Muscle layer of colon (tissue), 2 donors: Measurements from ENCODE around the gene S1PR3.

Source experiments
- H3K27ac ChIP-seq: one replicate; pipeline ENCODE4 v1.7.0; 2013; ENCODE audit warnings: low read depth, mild to moderate bottlenecking, low read length, moderate library complexity
- H3K27me3 ChIP-seq, 2 donors: one replicate each; pipeline ENCODE4 v1.7.0; 2013; ENCODE audit warnings: low read length in 2 of 2, mild to moderate bottlenecking in 2 of 2; ENCODE audit not compliant: insufficient read depth in 2 of 2, control insufficient read depth in 1 of 2
- H3K36me3 ChIP-seq: one replicate; pipeline ENCODE4 v1.7.0; 2013; ENCODE audit warnings: mild to moderate bottlenecking, low read length; ENCODE audit not compliant: insufficient read depth
- H3K4me1 ChIP-seq: one replicate; pipeline ENCODE4 v1.7.0; 2013; ENCODE audit warnings: mild to moderate bottlenecking, low read length; ENCODE audit not compliant: insufficient read depth
- H3K4me3 ChIP-seq, 2 donors: one replicate each; pipeline ENCODE4 v1.7.0; 2013; ENCODE audit warnings: low read length in 2 of 2, low read depth in 1 of 2, mild to moderate bottlenecking in 1 of 2, moderate library complexity in 1 of 2
- H3K9ac ChIP-seq: one replicate; pipeline ENCODE4 v1.7.0; 2013; ENCODE audit warnings: low read length
- H3K9me3 ChIP-seq: one replicate; pipeline ENCODE4 v1.7.0; 2013; ENCODE audit warnings: mild to moderate bottlenecking, low read length
- donor health status: abdominal sarcoma.
- donor health status: Adenocarcinoma of cecum.

Gene S1PR3

GRCh38 chr9:88983865-88984542 lies 7.3 kb upstream of the S1PR3 start:
- Histone ChIP-seq H3K27me3 (no peaks in the 10 kb centered on the region), H3K9me3 (no peaks in the 10 kb centered on the region), H3K27ac (no peak overlapping the region), H3K36me3 (no peaks in the 10 kb centered on the region), H3K4me3 (no peak overlapping the region), H3K4me1 (no peaks in the 10 kb centered on the region), H3K9ac (no peak overlapping the region)

DNA sequence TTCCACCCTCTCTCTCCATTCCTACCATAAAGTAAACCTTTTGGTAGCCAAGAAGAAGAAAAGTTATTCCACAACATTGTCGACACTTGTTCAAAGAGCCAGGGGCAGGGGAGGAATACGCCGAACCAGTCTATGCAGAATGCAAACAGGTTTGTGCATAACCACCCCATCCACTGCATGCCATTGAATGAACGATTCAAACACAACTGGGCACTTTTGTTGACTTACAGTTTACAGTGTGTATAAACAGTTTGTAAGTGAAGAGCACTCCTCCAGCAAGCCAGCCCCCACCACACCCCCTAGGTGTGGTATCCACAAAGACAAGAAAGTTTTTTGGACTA lies 6.8 kb upstream of the S1PR3 start:
- Histone ChIP-seq H3K4me1 (no peaks in the 10 kb centered on the region), H3K9ac (no peak overlapping the region), H3K36me3 (no peaks in the 10 kb centered on the region), H3K9me3 (no peaks in the 10 kb centered on the region), H3K27ac (no peak overlapping the region), H3K27me3 (no peaks in the 10 kb centered on the region), H3K4me3 (no peak overlapping the region)

DNA sequence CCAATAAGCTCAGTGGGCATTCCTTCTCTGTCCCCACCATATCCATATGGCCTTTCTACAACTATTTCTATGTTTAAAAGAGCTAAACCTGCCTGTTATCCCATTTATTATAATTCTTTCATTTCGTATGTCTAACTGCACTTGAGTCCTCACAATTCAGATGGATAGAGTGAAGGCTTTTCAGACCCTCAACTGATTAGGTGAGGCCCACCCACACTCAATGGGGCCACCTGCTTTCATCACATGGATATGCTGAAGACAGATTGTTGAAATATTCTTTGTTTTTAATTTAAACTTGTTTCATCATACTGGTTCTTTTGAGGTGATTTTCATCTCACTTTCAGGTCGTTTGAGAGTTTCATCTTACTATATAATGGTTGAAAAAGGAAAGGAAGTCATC lies 5.7 kb upstream of the S1PR3 start:
- Histone ChIP-seq H3K27me3 (no peaks in the 10 kb centered on the region), H3K9me3 (no peaks in the 10 kb centered on the region), H3K4me1 (no peaks in the 10 kb centered on the region), H3K36me3 (no peaks in the 10 kb centered on the region), H3K4me3 (no peak overlapping the region), H3K27ac (no peak overlapping the region), H3K9ac (no peak overlapping the region)

DNA sequence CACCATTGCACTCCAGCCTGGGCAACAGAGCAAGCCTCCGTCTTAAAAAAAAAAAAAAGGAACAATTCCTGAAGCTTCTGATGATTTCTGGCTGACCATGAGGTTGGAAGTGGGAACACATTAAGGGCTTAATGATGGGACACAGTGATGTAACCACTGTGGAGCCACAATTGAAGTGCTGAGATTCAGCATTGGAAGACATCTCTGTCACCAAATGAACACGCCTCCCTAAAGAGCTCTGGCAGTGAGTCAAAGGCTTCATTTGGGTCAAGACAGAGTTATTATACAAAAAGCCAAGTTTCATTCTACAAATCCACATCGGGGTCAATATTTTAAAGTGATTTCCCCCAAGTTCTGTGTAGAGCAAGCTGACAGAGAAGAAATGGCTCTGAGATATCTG lies 4.5 kb upstream of the S1PR3 start:
- peaks cover 2% of the 10 kb centered on the region for H3K4me1 ChIP-seq
- no peaks in the 10 kb centered on the region for H3K36me3 ChIP-seq
- no peaks in the 10 kb centered on the region for H3K9me3 ChIP-seq
- H3K4me3 ChIP-seq = no peak overlapping the region
- no peak overlapping the region for H3K27ac ChIP-seq
- peaks cover 0 to 2% of the 10 kb centered on the region in 2 donors for H3K27me3 ChIP-seq
- no peak overlapping the region for H3K9ac ChIP-seq

DNA sequence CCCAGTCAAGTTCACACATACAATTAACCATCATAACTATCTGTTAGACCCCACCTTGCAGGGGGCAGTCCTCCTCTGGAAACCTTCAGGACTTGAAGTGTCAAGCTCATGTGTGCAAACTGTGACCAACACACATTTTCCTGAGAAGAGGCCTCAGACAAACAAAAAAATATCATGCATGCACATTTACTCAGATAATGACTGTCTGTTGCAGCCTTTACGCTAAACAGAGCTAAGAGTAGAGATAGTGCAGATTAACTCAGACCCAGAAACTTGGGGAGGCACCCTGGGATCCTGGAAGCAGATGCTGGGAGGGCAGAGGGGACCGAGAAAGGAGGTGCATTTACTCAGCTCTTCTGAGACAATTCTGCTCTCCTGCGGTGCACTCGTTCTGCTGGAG lies 3.6 kb upstream of the S1PR3 start:
- Histone ChIP-seq H3K9me3 (no peaks in the 10 kb centered on the region), H3K27ac (no peak overlapping the region), H3K36me3 (no peaks in the 10 kb centered on the region), H3K4me1 (peaks cover 5% of the 10 kb centered on the region), H3K27me3 (peaks cover 0 to 5% of the 10 kb centered on the region in 2 donors), H3K9ac (no peak overlapping the region), H3K4me3 (no peak overlapping the region)

DNA sequence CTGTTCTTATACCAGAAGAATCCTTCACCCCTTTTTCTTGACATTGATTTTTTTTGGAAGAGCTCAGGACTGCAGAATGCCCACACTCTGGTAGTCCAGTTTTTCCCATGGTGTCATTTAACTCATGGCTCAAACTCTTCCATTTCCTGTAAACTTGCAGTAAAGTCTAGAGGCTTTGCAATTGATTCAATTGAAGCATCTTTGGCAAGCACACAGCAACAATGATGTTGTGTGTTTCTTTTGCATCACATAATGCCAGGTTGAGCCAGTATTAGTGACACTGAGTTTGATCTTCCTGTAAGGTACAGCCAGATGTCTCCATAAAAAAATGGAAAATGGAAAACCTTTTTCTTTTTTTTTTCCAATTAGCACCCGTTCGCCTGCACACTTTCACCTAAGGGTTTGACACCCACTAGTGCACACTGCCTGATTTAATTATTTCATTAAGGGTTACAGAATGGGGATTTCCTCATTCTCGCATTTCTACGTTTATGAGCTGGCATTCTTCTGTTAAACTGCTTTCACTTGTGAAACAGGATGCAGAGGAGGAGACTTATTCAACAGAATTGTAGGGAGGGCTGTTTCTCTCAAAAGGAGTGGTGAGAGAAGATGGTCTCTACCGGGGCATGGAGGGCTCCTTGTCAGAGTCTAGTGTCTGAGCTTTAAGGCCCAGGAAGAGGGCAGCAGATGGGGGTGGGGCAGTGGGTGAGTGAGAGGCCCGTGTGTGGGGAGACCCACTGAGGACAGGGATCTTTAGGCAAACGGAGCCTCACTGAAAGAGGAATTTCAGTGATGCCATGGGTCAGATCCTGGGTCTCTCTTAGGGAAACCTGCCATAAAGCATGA lies 2.2 kb upstream of the S1PR3 start:
- H3K27ac ChIP-seq = no peak overlapping the region
- no peak overlapping the region for H3K9ac ChIP-seq
- H3K4me1 ChIP-seq = peaks cover 12% of the 10 kb centered on the region

GRCh38 chr9:88990041-88990728 lies 1.1 kb upstream of the S1PR3 start:
- peak overlapping the region in 1 of 2 donors; percentile 35 for H3K4me3 ChIP-seq
- no peaks in the 10 kb centered on the region for H3K9me3 ChIP-seq
- no peak overlapping the region for H3K27ac ChIP-seq
- peaks cover 0 to 5% of the 10 kb centered on the region in 2 donors for H3K27me3 ChIP-seq
- no peaks in the 10 kb centered on the region for H3K36me3 ChIP-seq
- H3K4me1 ChIP-seq = peaks cover 18% of the 10 kb centered on the region
- no peak overlapping the region for H3K9ac ChIP-seq

More for the DNA sequence above, 2.2 kb upstream of the S1PR3 start:
- H3K36me3 ChIP-seq = no peaks in the 10 kb centered on the region
- H3K27me3 ChIP-seq = peaks cover 0 to 5% of the 10 kb centered on the region in 2 donors
- H3K4me3 ChIP-seq = no peak overlapping the region
- H3K9me3 ChIP-seq = no peaks in the 10 kb centered on the region

DNA sequence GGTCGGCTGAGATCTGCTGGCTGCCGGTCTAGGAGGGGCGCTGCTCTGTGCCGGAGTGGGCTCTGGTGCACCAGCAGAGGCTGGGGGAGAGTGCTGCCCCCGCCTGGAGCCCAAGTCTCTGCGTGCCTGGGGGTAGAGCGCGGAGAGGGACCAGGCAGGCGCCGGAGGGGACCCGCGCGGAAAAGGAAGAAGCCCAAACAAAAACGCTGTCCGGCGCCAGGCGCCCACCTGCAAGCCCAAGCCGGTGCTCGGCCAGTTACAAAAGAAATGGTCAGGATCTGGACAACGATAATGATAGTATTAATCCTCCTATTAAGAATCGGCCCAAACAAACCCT lies 571 bp upstream of the S1PR3 start:
- H3K9me3 ChIP-seq = no peaks in the 10 kb centered on the region
- no peak overlapping the region for H3K9ac ChIP-seq
- H3K27me3 ChIP-seq = peaks cover 0 to 5% of the 10 kb centered on the region in 2 donors
- no peaks in the 10 kb centered on the region for H3K36me3 ChIP-seq
- peak overlapping the region; percentile 60 for H3K27ac ChIP-seq
- peak overlapping the region in 1 of 2 donors; percentile 35 for H3K4me3 ChIP-seq
- peaks cover 21% of the 10 kb centered on the region for H3K4me1 ChIP-seq

DNA sequence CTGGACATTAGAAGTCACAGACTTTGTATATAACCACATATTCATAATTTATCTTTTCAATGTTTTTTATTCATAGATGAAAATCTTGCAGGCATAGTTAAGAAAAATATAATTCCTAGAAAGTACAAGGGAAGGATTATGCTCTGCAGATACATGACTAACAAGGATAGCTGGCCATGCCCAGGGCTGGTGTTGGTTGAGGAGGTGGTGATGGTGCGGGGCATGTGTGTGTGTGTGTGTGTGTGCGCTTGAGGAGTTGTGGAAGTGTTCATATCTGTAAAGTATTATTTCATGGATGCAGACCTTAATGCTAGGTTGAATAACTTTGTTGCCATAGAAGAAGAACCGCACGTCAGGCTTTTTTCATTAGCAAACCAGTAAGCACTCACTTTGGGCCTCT lies 1.3 kb downstream of the S1PR3 start:
- Histone ChIP-seq H3K9ac (no peak overlapping the region), H3K4me3 (peak overlapping the region; percentile 7 to 67), H3K27me3 (peaks cover 0 to 5% of the 10 kb centered on the region in 2 donors), H3K36me3 (no peaks in the 10 kb centered on the region), H3K9me3 (no peaks in the 10 kb centered on the region), H3K4me1 (peaks cover 21% of the 10 kb centered on the region), H3K27ac (no peak overlapping the region)

GRCh38 chr9:88993327-88993726 lies 2.1 kb downstream of the S1PR3 start:
- Histone ChIP-seq H3K27ac (no peak overlapping the region), H3K9ac (no peak overlapping the region), H3K4me3 (no peak overlapping the region), H3K27me3 (peaks cover 0 to 5% of the 10 kb centered on the region in 2 donors), H3K4me1 (peaks cover 22% of the 10 kb centered on the region), H3K36me3 (no peaks in the 10 kb centered on the region), H3K9me3 (no peaks in the 10 kb centered on the region)

DNA sequence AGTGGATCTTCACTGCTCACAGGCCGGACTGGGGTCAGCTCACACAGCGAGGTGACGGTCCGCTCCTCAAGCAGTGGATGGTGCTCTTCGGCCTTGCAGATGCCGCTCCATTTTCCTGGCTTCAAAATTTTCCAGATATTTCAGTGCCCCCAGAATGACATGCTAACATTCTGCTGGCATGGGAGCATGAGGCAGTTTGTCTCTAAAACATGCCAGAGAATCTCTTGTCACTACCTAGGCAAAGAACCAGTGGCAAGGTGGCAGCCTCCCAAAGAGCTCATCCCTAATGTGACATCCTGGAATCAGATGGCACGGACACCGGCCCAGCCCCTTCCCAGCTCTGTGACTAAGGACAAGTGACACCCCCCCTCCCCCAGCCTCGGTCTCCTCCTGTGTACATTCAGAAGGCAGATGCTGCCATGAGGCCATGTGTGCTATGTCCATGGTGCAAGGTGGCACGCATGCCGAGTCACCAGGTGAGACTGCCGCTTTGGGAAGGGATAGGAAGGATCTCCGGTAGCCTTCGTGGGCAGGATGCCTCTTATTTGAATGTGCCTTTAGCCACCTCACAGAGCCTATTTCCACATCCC lies 2.7 kb downstream of the S1PR3 start:
- Histone ChIP-seq H3K4me1 (peaks cover 28% of the 10 kb centered on the region), H3K9me3 (no peaks in the 10 kb centered on the region), H3K27ac (no peak overlapping the region), H3K27me3 (peaks cover 0 to 5% of the 10 kb centered on the region in 2 donors), H3K9ac (no peak overlapping the region), H3K36me3 (no peaks in the 10 kb centered on the region), H3K4me3 (no peak overlapping the region)
